Measurements from ENCODE around the gene DMD. TPM values are rescaled to one million over a fixed set of nuclear protein-coding genes. Genes with fewer than 3 reads are reported as not detected.

DMD gene
- total and polyA plus RNA-seq, 9 donors, result 14.0 to 70.5 (median 37.6) TPM

DNA sequence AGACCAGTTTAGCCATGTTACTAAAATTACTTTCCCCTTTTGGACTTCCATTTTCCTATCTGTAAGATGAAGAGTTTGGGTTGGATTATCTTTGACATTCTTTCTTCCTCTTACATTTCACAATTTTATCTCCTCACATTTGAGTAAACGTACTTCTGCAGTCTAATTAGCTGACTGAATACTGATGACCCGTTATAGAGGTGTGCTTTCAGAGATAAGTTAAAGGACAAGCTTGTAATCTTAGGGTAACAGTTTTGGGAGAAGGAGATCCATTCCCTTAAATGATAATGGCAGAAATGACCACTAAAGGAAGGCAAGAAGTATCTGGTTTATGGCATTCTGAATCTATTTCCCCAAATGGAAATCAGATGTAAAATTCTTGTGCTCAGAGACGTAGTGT, 1916.9 kb downstream of the DMD start:
- Histone ChIP-seq H3K36me3 (no peaks in the 10 kb centered on the region), H3K4me3 (no peak overlapping the region), H3K27me3 (peaks cover 2% of the 10 kb centered on the region), H3K27ac (no peak overlapping the region), H3K4me1 (ENCODE audit: insufficient read depth) (no peaks in the 10 kb centered on the region), H3K9me3 (no peaks in the 10 kb centered on the region)
- TF ChIP-seq POLR2A (IDR thresholded peaks at IDR 0.05) (no peak), CTCF (IDR thresholded peaks at IDR 0.05) (no peak), EP300 (IDR thresholded peaks at IDR 0.05) (no peak)
- DNase-seq, result no peak
- intact Hi-C loops (cut with DNase I), result no loop called here
- 72 to 74% (median 73%) methylated on average over 3 of the region's 3 CpGs for WGBS, 3 donors

- Histone ChIP-seq H3K36me3 (no peaks in the 10 kb centered on the region), H3K27ac (no peak overlapping the region), H3K4me3 (no peak overlapping the region), H3K9me3 (no peaks in the 10 kb centered on the region), H3K4me1 (ENCODE audit: insufficient read depth) (no peaks in the 10 kb centered on the region), H3K27me3 (peaks cover 2% of the 10 kb centered on the region)
- 65 to 82% (median 73%) methylated on average over 6 of the region's 6 CpGs for WGBS, 3 donors
- intact Hi-C loops (cut with DNase I), result no loop called here
- TF ChIP-seq CTCF (IDR thresholded peaks at IDR 0.05), result no peak
- DNase-seq, result no peak
Measured at GRCh38 chrX:31293409-31293808, 1917.9 kb downstream of the DMD start.

DNA sequence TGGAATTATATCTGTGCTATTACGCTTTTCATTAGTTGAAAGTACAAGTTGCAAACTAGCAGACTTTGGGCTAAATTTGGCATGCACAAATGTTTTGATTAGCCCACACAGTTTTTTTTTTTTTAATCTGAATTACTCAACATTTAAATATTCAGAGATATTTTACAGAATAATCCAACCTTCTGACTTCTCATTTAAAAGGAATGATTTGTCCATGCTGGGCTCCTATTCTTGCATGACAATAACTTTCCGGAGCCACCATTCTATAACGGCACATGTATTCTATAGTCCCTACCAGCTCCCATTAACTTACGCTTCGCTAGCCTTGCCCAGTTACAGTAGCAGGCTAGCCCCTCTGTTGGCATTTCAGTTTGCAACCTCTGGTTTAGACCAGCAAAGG, 1920.2 kb downstream of the DMD start:
- intact Hi-C loops (cut with DNase I), result no loop called here
- Histone ChIP-seq H3K27me3 (peaks cover 2% of the 10 kb centered on the region), H3K4me1 (ENCODE audit: insufficient read depth) (no peaks in the 10 kb centered on the region), H3K9me3 (no peaks in the 10 kb centered on the region), H3K4me3 (no peak overlapping the region), H3K27ac (no peak overlapping the region), H3K36me3 (no peaks in the 10 kb centered on the region)
- DNase-seq, result no peak
- WGBS, 3 donors, result 81 to 85% (median 83%) methylated on average over 5 of the region's 5 CpGs
- TF ChIP-seq EP300 (IDR thresholded peaks at IDR 0.05) (no peak), CTCF (IDR thresholded peaks at IDR 0.05) (no peak), POLR2A (IDR thresholded peaks at IDR 0.05) (no peak)

DNA sequence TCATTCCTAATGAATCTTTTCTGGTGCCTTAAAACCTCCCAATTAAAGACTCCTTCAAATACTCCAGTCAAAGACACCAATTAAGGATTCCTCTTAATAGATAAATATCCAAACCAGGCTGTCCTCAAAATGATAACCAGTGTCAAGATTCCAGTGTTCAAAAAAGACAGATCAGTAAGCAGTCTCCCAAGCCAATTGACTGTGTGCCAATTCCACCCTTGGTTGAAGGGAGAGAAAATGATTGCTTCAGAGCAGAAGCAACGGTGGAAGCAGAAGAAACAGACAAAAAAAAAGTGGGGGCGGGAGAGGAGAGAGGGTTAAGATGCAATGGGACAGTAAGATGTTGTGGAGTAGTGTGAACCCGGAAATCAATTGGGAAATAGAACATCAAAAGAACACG, 1923.5 kb downstream of the DMD start:
- Histone ChIP-seq H3K4me3 (no peak overlapping the region), H3K27me3 (peaks cover 2% of the 10 kb centered on the region), H3K36me3 (no peaks in the 10 kb centered on the region), H3K9me3 (no peaks in the 10 kb centered on the region), H3K4me1 (ENCODE audit: insufficient read depth) (no peaks in the 10 kb centered on the region), H3K27ac (no peak overlapping the region)
- DNase-seq, result no peak
- intact Hi-C loops (cut with DNase I), result no loop called here
- WGBS, 3 donors, result 52 to 58% (median 58%) methylated on average over 4 of the region's 4 CpGs
- no peak for TF ChIP-seq EP300 (IDR thresholded peaks at IDR 0.05)
- no peak for TF ChIP-seq CTCF (IDR thresholded peaks at IDR 0.05)
- no peak for TF ChIP-seq POLR2A (IDR thresholded peaks at IDR 0.05)

- WGBS, 3 donors, result 50 to 59% (median 52%) methylated on average over 4 of the region's 4 CpGs
- Histone ChIP-seq H3K4me1 (ENCODE audit: insufficient read depth) (no peaks in the 10 kb centered on the region), H3K4me3 (no peak overlapping the region), H3K9me3 (no peaks in the 10 kb centered on the region), H3K27me3 (no peaks in the 10 kb centered on the region), H3K36me3 (no peaks in the 10 kb centered on the region), H3K27ac (no peak overlapping the region)
- TF ChIP-seq POLR2A (IDR thresholded peaks at IDR 0.05) (no peak), EP300 (IDR thresholded peaks at IDR 0.05) (no peak), CTCF (IDR thresholded peaks at IDR 0.05) (no peak)
- intact Hi-C loops (cut with DNase I), result no loop called here
- DNase-seq, result no peak
Measured at GRCh38 chrX:31280580-31280979, 1930.8 kb downstream of the DMD start.

Measured in ovary (tissue), 9 donors.